ENCODE measurements around the gene IWS1. TPM values are rescaled to one million over a fixed set of nuclear protein-coding genes. Genes with fewer than 3 reads are reported as not detected.

Gene IWS1
- total RNA-seq, 1 experiment from 2014 or later: 22.7 TPM

DNA sequence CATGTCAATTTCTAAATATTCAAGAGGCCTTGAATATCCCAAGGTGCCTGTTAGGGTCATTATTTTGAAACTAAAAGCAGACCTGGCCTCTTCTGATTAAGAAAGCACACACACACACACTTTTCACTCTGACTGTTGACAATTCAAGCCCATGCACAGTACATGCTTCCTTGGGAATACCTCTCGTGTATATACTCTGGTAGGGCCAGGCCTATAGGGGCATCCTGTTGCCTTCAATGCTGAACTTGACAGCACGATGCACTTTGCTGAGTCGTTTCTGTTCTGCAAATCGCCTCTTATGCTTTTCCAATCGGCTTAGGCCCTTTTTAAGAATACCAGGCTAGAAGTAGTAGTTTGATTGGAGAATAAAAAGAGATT lies 40.6 kb downstream of the IWS1 start:
- H3K4me2 ChIP-seq (ENCODE audit: low read depth, low read length, poor library complexity, severe bottlenecking): no peak overlapping the region
- no peaks in the 10 kb centered on the region for H3K9me3 ChIP-seq (ENCODE audit: low read length)
- H3K79me2 ChIP-seq (ENCODE audit: low read length): 0 out of 2 replicates have a peak, but pooled peaks cover 4% of the 10 kb centered on the region
- peaks cover 47% of the 10 kb centered on the region for H3K36me3 ChIP-seq (ENCODE audit: insufficient read depth, low read length)
- H4K20me1 ChIP-seq (ENCODE audit: insufficient read depth, low read depth, low read length): no peaks in the 10 kb centered on the region
- H3K4me1 ChIP-seq (ENCODE audit: low read length): no peaks in the 10 kb centered on the region
- no peaks in the 10 kb centered on the region for H3K27me3 ChIP-seq (ENCODE audit: low read length)
- no peaks in the 10 kb centered on the region for H3K9me2 ChIP-seq (replicated peaks; ENCODE audit: insufficient read depth, low read length)
- H3K4me3 ChIP-seq (ENCODE audit: low read length): no peak overlapping the region
- DNase-seq: no peak
- no peak overlapping the region for H3K27ac ChIP-seq (ENCODE audit: low read length)
- H3K9ac ChIP-seq (ENCODE audit: low read length): no peak overlapping the region
- H2AFZ ChIP-seq (ENCODE audit: low read length): no peak overlapping the region

DNA sequence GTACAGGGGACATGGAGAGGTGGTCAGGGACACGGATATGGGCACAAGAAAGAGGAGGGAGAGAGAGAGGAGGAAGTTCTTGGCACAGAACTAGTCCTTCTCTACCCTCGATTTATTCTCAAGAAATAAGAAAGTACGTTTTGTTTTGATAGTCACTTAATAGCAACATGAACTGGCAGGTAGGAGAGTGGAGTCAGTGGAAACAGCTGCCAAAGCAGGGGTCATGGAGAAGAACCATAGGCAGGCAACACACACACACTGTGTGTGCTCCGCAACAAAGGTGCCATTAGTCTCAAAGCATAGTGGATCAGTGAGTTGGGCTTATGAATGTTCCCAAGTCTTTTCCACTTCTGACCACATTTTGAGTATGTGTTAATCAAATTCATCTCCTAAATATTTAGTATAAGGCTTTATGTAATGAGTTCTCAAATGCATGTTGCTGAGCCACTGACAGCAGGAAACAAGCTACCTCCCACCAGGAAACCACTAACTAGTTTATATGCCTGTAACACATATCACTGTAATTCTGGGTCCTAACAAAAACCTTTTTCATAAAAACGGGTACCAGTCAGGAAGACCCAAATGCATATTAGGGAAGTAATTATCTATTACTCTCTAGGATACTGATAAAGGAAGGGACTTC lies 41.1 kb downstream of the IWS1 start:
- no peak overlapping the region for H3K4me3 ChIP-seq (ENCODE audit: low read length)
- no peak overlapping the region for H3K9ac ChIP-seq (ENCODE audit: low read length)
- H2AFZ ChIP-seq (ENCODE audit: low read length): no peak overlapping the region
- H4K20me1 ChIP-seq (ENCODE audit: insufficient read depth, low read depth, low read length): 0 out of 2 replicates have a peak, but pooled peaks cover 3% of the 10 kb centered on the region
- H3K9me3 ChIP-seq (ENCODE audit: low read length): no peaks in the 10 kb centered on the region
- 0 out of 2 replicates have a peak, but pooled peaks cover 4% of the 10 kb centered on the region for H3K79me2 ChIP-seq (ENCODE audit: low read length)
- no peak overlapping the region for H3K27ac ChIP-seq (ENCODE audit: low read length)
- no peaks in the 10 kb centered on the region for H3K27me3 ChIP-seq (ENCODE audit: low read length)
- no peak overlapping the region for H3K4me2 ChIP-seq (ENCODE audit: low read depth, low read length, poor library complexity, severe bottlenecking)
- H3K9me2 ChIP-seq (replicated peaks; ENCODE audit: insufficient read depth, low read length): no peaks in the 10 kb centered on the region
- no peak for DNase-seq
- H3K4me1 ChIP-seq (ENCODE audit: low read length): no peaks in the 10 kb centered on the region
- peaks cover 49% of the 10 kb centered on the region for H3K36me3 ChIP-seq (ENCODE audit: insufficient read depth, low read length)

DNA sequence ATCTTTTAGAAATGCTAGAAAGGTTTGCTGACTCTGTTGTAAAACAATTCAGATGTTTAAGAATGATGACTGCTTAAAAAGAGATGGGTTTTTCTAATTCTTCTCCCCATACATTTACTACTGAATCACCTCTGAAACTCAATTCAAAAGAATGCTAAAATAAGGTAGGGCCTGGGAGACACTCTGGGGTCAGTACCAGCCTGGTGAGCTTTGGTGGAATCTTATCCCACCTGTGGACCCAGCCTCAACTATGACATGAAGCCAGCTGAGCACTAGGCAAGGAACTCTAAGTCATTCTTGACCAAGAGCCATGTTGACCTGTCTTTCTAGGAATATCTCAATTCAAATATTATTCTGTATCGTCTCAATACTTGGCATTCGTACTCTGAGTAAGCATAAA lies 44.3 kb downstream of the IWS1 start:
- Histone ChIP-seq H3K27me3 (ENCODE audit: low read length) (no peaks in the 10 kb centered on the region), H2AFZ (ENCODE audit: low read length) (no peak overlapping the region), H3K27ac (ENCODE audit: low read length) (no peak overlapping the region), H3K4me2 (ENCODE audit: low read depth, low read length, poor library complexity, severe bottlenecking) (no peak overlapping the region), H3K4me3 (ENCODE audit: low read length) (no peak overlapping the region), H4K20me1 (ENCODE audit: insufficient read depth, low read depth, low read length) (0 out of 2 replicates have a peak, but pooled peaks cover 6% of the 10 kb centered on the region), H3K9ac (ENCODE audit: low read length) (no peak overlapping the region), H3K4me1 (ENCODE audit: low read length) (no peaks in the 10 kb centered on the region), H3K9me2 (replicated peaks; ENCODE audit: insufficient read depth, low read length) (no peaks in the 10 kb centered on the region), H3K36me3 (ENCODE audit: insufficient read depth, low read length) (peaks cover 29% of the 10 kb centered on the region), H3K79me2 (ENCODE audit: low read length) (0 out of 2 replicates have a peak, but pooled peaks cover 2% of the 10 kb centered on the region), H3K9me3 (ENCODE audit: low read length) (no peaks in the 10 kb centered on the region)
- DNase-seq: no peak

DNA sequence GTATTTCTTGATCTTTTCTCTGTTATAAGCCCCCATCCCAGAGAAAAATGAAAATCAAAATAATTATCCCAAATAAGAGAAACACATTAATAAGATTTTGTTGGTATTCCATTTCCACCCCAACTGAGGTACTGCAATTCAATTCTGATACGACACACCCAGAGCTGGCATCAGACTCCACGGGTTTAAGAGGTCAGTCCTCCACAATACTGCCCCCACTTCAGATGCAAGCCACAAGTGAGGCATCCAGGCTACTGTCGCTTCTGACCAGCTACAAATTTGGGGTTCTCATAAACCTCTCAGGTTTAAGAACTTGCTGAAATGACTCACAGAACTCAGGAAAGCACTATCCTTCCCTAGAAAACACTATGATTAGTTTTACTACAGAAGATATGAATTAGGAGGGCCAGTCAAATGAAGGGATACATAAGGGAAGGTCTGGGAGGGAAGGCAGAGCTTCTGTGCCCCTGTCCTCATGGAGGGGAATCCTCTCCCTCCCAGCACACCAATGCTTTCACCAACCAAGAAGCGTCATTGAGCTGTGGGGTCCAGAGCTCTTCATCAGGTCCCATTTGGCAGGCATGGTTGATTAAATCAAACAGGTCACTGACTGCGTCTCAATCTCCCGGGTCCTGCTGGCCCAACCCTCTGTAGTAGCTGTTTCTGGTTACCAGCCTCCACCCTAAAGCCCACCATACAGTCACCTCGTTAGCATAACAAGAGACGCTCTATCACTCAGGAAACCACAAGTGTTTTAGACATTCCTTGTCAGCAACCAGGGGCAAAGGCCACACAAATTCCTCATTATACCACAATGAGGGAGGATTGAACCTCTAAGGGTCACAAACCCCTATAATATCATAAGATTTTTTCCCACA lies 46.2 kb downstream of the IWS1 start:
- Histone ChIP-seq H4K20me1 (ENCODE audit: insufficient read depth, low read depth, low read length) (0 out of 2 replicates have a peak, but pooled peaks cover 6% of the 10 kb centered on the region), H3K9me2 (replicated peaks; ENCODE audit: insufficient read depth, low read length) (no peaks in the 10 kb centered on the region), H3K4me1 (ENCODE audit: low read length) (no peaks in the 10 kb centered on the region), H2AFZ (ENCODE audit: low read length) (no peak overlapping the region), H3K79me2 (ENCODE audit: low read length) (0 out of 2 replicates have a peak, but pooled peaks cover 10% of the 10 kb centered on the region), H3K9me3 (ENCODE audit: low read length) (peaks cover 12% of the 10 kb centered on the region), H3K27ac (ENCODE audit: low read length) (no peak overlapping the region), H3K27me3 (ENCODE audit: low read length) (no peaks in the 10 kb centered on the region), H3K36me3 (ENCODE audit: insufficient read depth, low read length) (peaks cover 29% of the 10 kb centered on the region), H3K4me2 (ENCODE audit: low read depth, low read length, poor library complexity, severe bottlenecking) (no peak overlapping the region), H3K9ac (ENCODE audit: low read length) (no peak overlapping the region), H3K4me3 (ENCODE audit: low read length) (no peak overlapping the region)
- DNase-seq: no peak

DNA sequence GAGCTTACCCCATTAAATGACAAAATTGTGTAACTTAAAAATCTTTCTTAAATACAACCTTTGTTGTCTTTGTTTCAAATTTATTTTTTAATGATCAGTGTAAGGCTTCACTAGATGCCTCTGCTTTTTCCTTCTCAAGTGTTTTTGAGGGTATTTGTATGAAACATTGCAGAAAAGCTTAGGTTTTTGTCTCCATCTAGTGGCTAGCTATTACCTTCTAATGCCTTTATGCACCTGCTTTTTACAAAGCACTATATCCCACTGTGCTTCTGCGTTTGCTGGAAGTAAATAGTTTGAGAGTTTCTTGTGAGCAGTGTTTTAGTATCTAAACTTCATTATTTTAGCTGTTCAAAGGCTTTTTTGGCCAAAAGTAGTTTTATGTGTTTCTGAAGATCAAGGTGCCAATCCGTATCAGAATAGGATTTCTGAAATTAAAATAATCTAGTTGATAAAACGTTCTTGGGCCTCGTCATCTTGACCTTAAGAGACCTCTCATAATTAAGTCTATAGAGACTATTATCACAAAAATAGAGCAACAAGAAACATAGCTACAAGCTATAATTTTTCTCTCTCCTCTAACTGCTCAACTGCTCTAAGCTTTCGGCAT lies 47.0 kb downstream of the IWS1 start:
- 0 out of 2 replicates have a peak, but pooled peaks cover 6% of the 10 kb centered on the region for H4K20me1 ChIP-seq (ENCODE audit: insufficient read depth, low read depth, low read length)
- H3K9me3 ChIP-seq (ENCODE audit: low read length): peaks cover 12% of the 10 kb centered on the region
- H3K4me1 ChIP-seq (ENCODE audit: low read length): no peaks in the 10 kb centered on the region
- no peak overlapping the region for H3K4me2 ChIP-seq (ENCODE audit: low read depth, low read length, poor library complexity, severe bottlenecking)
- peak; percentile 82 for DNase-seq
- no peak overlapping the region for H3K27ac ChIP-seq (ENCODE audit: low read length)
- H3K36me3 ChIP-seq (ENCODE audit: insufficient read depth, low read length): peaks cover 28% of the 10 kb centered on the region
- H3K4me3 ChIP-seq (ENCODE audit: low read length): no peak overlapping the region
- 0 out of 2 replicates have a peak, but pooled peaks cover 10% of the 10 kb centered on the region for H3K79me2 ChIP-seq (ENCODE audit: low read length)
- H3K27me3 ChIP-seq (ENCODE audit: low read length): no peaks in the 10 kb centered on the region
- H3K9ac ChIP-seq (ENCODE audit: low read length): no peak overlapping the region
- H3K9me2 ChIP-seq (replicated peaks; ENCODE audit: insufficient read depth, low read length): no peaks in the 10 kb centered on the region
- no peak overlapping the region for H2AFZ ChIP-seq (ENCODE audit: low read length)

DNA sequence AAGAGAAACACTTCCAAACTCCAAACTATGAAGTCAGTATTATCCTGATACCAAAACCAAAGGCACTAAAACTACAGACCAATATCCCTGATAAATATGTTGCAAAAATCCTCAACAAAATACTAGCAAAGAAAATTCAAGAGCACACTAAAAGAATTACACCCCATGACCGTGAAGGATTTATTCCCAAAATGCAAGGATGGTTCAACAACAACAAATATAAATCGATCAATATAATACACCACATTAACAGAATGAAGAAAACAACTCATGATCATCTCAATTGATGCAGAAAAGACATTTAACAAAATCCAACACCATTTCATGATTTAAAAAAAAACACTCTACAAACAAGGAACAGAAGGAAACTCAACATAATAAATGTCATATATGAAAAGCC lies 50.5 kb downstream of the IWS1 start:
- no peaks in the 10 kb centered on the region for H3K9me2 ChIP-seq (replicated peaks; ENCODE audit: insufficient read depth, low read length)
- H3K27me3 ChIP-seq (ENCODE audit: low read length): no peaks in the 10 kb centered on the region
- no peak overlapping the region for H3K4me3 ChIP-seq (ENCODE audit: low read length)
- no peak for DNase-seq
- peaks cover 12% of the 10 kb centered on the region for H3K9me3 ChIP-seq (ENCODE audit: low read length)
- peaks cover 14% of the 10 kb centered on the region for H3K36me3 ChIP-seq (ENCODE audit: insufficient read depth, low read length)
- no peak overlapping the region for H3K27ac ChIP-seq (ENCODE audit: low read length)
- no peak overlapping the region for H2AFZ ChIP-seq (ENCODE audit: low read length)
- H4K20me1 ChIP-seq (ENCODE audit: insufficient read depth, low read depth, low read length): 0 out of 2 replicates have a peak, but pooled peaks cover 6% of the 10 kb centered on the region
- H3K9ac ChIP-seq (ENCODE audit: low read length): no peak overlapping the region
- no peak overlapping the region for H3K4me2 ChIP-seq (ENCODE audit: low read depth, low read length, poor library complexity, severe bottlenecking)
- H3K79me2 ChIP-seq (ENCODE audit: low read length): 0 out of 2 replicates have a peak, but pooled peaks cover 10% of the 10 kb centered on the region
- H3K4me1 ChIP-seq (ENCODE audit: low read length): peaks cover 18% of the 10 kb centered on the region

DNA sequence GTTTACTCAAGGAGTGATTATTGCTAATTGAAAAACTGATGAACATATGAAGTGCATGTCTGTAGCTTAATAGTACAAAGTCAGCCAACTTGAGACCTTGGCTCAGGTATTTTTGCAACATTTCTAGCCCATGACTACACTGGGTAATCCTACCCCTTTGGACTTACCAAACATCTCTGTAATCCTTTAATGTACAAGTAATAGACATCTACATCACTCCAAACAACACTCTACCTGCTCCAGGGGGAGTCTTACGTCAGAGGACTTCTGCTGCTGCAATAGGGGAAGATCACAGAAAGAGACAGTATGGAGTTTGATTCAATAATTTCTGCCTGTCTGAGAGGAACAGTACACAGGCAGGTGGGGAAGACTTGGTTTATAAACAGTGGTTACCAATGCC lies 54.0 kb downstream of the IWS1 start:
- Histone ChIP-seq H3K9me3 (ENCODE audit: low read length) (peaks cover 12% of the 10 kb centered on the region), H3K36me3 (ENCODE audit: insufficient read depth, low read length) (peaks cover 21% of the 10 kb centered on the region), H3K27me3 (ENCODE audit: low read length) (no peaks in the 10 kb centered on the region), H2AFZ (ENCODE audit: low read length) (no peak overlapping the region), H3K4me1 (ENCODE audit: low read length) (peaks cover 21% of the 10 kb centered on the region), H3K27ac (ENCODE audit: low read length) (no peak overlapping the region), H4K20me1 (ENCODE audit: insufficient read depth, low read depth, low read length) (no peaks in the 10 kb centered on the region), H3K9ac (ENCODE audit: low read length) (no peak overlapping the region), H3K4me3 (ENCODE audit: low read length) (no peak overlapping the region), H3K9me2 (replicated peaks; ENCODE audit: insufficient read depth, low read length) (no peaks in the 10 kb centered on the region), H3K79me2 (ENCODE audit: low read length) (0 out of 2 replicates have a peak, but pooled peaks cover 10% of the 10 kb centered on the region), H3K4me2 (ENCODE audit: low read depth, low read length, poor library complexity, severe bottlenecking) (no peak overlapping the region)
- DNase-seq: no peak

Measured in Karpas-422 (cell line).